SJSA1 (cell line): ENCODE data around the gene SNX15. TPM values are rescaled to one million over a fixed set of nuclear protein-coding genes. Genes with fewer than 3 reads are reported as not detected.
"Not testable (repeated sequence)": the region's sequence is repeated elsewhere in the genome, so short reads cannot be mapped to it uniquely, and the experiment has no call there.

Source experiments
- DNase-seq, 2 experiments: peaks; one replicate each; pipeline ENCODE4 v3.0.0-alpha.2; 2015 to 2020; ENCODE audit warnings: low spot score in 2 of 2, low read depth in 1 of 2
- H3K27ac ChIP-seq: fragments of 250-450 bp; sonication (Bioruptor Pico); 2 replicates; pipeline ENCODE4 v1.5.1; 2020; ENCODE audit warnings: mild to moderate bottlenecking, moderate library complexity
- H3K27me3 ChIP-seq: fragments of 250-450 bp; sonication (Bioruptor Pico); replicated peaks from 2 replicates; pipeline ENCODE4 v1.5.1; 2020; ENCODE audit warnings: mild to moderate bottlenecking, moderate library complexity
- H3K36me3 ChIP-seq: fragments of 250-450 bp; sonication (Bioruptor Pico); 2 replicates; pipeline ENCODE4 v1.5.1; 2020; ENCODE audit warnings: mild to moderate bottlenecking
- H3K4me1 ChIP-seq: fragments of 250-450 bp; sonication (Bioruptor Pico); replicated peaks from 2 replicates; pipeline ENCODE4 v1.6.1; 2021; ENCODE audit warnings: mild to moderate bottlenecking
- H3K4me3 ChIP-seq: fragments of 250-450 bp; sonication (Bioruptor Pico); 2 replicates; pipeline ENCODE4 v1.5.1; 2020; ENCODE audit warnings: mild to moderate bottlenecking
- H3K9me3 ChIP-seq: fragments of 250-450 bp; sonication (Bioruptor Pico); replicated peaks from 2 replicates; pipeline ENCODE4 v1.5.1; 2020; ENCODE audit warnings: mild to moderate bottlenecking
- total RNA-seq: library from RNA; depleted of rRNA; stranded (reverse); fragments of >200 nt; shearing (Covaris generic); gene quantifications from 2 replicates; pipeline ENCODE4 v1.2.3, GENCODE V29; 2014

Gene SNX15
- total RNA-seq, 1 experiment from 2014 or later, result 36.9 TPM

- DNase-seq, result no peak
- H3K27me3 ChIP-seq, result no peaks in the 10 kb centered on the region
- H3K9me3 ChIP-seq, result no peaks in the 10 kb centered on the region
- H3K4me3 ChIP-seq, result no peak overlapping the region
- no peaks in the 10 kb centered on the region for H3K36me3 ChIP-seq
- H3K27ac ChIP-seq, result no peak overlapping the region
- peaks cover 17% of the 10 kb centered on the region for H3K4me1 ChIP-seq
Observed at GRCh38 chr11:65003282-65003681, 24.0 kb upstream of the SNX15 start.

DNA sequence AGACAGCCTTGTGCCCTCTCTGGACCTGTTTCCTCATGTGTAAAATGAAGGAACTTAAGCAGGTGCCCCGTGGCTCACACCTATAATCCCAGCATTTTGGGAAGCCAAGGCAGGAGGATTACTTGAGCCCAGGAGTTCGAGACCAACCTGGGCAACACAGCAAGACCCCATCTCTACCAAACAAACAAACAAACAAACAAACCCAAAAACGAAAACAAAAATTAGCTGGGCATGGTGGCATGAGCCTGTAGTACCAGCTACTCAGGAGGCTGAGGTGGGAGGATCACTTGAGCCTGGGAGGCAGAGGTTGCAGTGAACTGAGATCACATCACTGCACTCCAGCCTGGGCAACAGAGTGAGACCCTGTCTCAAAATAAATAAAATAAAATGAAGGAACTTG, 23.3 kb upstream of the SNX15 start:
- H3K27ac ChIP-seq, H3K36me3 ChIP-seq, DNase-seq, H3K9me3 ChIP-seq, H3K4me3 ChIP-seq, H3K27me3 ChIP-seq: not testable (repeated sequence)
- H3K4me1 ChIP-seq, result peaks cover 17% of the 10 kb centered on the region

- no peak for DNase-seq
- H3K9me3 ChIP-seq, result no peaks in the 10 kb centered on the region
- no peak overlapping the region for H3K4me3 ChIP-seq
- peaks cover 20% of the 10 kb centered on the region for H3K4me1 ChIP-seq
- no peak overlapping the region for H3K27ac ChIP-seq
- no peaks in the 10 kb centered on the region for H3K27me3 ChIP-seq
- no peaks in the 10 kb centered on the region for H3K36me3 ChIP-seq
Observed at GRCh38 chr11:65008016-65008415, 19.2 kb upstream of the SNX15 start.

DNA sequence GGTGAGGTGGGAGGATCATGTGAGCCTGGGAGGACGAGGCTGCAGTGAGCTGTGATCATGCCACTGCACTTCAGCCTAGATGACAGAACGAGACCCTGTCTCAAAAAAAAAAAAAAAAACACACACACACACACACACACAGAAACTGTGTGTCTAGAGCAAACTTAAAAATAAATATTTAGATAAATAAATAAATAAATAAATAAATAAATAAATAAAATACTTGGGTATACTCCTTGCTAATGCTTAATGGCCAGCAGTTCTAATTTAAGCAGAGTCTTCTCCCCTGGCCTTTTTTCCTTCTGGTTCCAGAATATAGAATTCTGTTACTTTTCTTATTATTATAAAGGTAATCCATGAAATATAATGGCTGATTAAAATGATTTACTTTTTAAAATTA, 18.4 kb upstream of the SNX15 start:
- DNase-seq, result no peak
- Histone ChIP-seq H3K27ac (no peak overlapping the region), H3K36me3 (no peaks in the 10 kb centered on the region), H3K9me3 (no peaks in the 10 kb centered on the region), H3K4me3 (no peak overlapping the region), H3K27me3 (no peaks in the 10 kb centered on the region), H3K4me1 (peaks cover 29% of the 10 kb centered on the region)

DNA sequence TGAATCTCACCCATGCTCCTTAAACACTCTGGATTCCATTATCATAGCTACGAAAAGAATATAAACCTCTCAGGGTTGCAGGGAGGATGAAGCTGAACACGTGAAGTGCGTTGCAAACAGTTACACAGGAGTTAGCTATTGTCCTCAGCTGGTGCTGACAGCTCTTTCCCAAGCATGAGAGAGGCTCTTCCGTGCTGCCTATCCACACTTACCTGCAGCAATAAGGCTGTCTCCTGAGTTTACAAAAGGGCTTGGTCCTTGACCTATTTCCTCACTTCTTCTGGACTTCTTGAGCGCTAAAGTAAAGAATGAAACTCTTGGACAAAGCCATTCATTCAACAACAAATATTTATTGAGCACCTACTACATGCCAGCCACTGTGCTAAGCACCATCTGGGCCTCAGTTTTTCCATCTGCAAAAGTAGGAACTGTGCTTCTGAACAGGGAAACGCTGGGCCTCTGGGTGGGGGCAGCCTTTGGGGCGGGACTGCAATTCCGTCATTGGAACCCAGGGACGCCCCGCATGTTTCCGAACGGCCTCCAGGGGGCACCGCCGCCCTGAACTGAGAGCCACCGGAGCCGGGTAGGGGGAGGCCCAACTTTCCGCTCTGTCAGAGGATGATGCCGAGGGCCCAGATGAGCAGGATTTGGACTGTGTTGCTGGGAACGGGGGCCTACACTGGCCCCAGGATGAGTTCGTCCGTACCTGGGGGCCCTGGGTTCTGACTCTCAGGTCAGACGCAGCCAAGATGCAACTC, 13.9 kb upstream of the SNX15 start:
- Histone ChIP-seq H3K9me3 (no peaks in the 10 kb centered on the region), H3K27ac (peak overlapping the region; percentile 92)
- peak; percentile 97 for DNase-seq

GRCh38 chr11:65013888-65014725, 13.1 kb upstream of the SNX15 start, which contains the start of gene ARL2:
ARL2 (plus strand) TSS chr11:65014160; CDS start chr11:65014208, 48 bp downstream.
- peak; percentile 99 for DNase-seq
- Histone ChIP-seq H3K36me3 (peaks cover 17% of the 10 kb centered on the region), H3K4me3 (peak within 1 kb of the TSS; percentile 74), H3K27me3 (no peaks in the 10 kb centered on the region), H3K27ac (peak within 1 kb of the TSS; percentile 92), H3K4me1 (peaks cover 22% of the 10 kb centered on the region), H3K9me3 (no peaks in the 10 kb centered on the region)

More for the DNA sequence above, 13.9 kb upstream of the SNX15 start:
- Histone ChIP-seq H3K36me3 (peaks cover 10% of the 10 kb centered on the region), H3K27me3 (no peaks in the 10 kb centered on the region), H3K4me3 (peak overlapping the region; percentile 74), H3K4me1 (peaks cover 22% of the 10 kb centered on the region)

GRCh38 chr11:65014726-65015227, 12.5 kb upstream of the SNX15 start:
- peaks cover 22% of the 10 kb centered on the region for H3K4me1 ChIP-seq
- H3K36me3 ChIP-seq, result peaks cover 20% of the 10 kb centered on the region
- H3K27me3 ChIP-seq, result no peaks in the 10 kb centered on the region
- H3K4me3 ChIP-seq, result peak overlapping the region; percentile 74
- H3K9me3 ChIP-seq, result no peaks in the 10 kb centered on the region
- no peak for DNase-seq
- H3K27ac ChIP-seq, result peak overlapping the region; percentile 92

DNA sequence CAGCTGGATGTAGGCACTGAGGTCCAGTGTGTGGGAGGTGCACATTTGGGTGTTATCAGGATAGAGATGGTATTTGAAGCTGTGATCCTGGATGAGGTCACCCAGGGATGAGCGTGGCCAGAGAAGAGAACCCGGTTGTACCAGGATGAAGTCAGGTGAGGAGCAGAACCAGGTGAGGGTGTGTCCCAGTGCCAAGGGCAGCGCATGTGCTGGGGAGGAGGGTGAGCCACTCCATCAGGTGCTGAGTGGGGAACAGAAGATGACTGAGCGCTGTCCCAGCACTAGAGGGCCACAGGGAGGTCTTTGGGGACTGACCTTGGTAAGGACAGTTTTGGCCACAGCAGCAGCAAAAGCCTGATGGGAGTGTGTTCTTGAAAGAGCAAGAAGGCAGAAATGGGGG, 10.5 kb upstream of the SNX15 start:
- Histone ChIP-seq H3K27ac (no peak overlapping the region), H3K4me3 (no peak overlapping the region), H3K4me1 (peaks cover 22% of the 10 kb centered on the region), H3K9me3 (no peaks in the 10 kb centered on the region), H3K36me3 (peaks cover 31% of the 10 kb centered on the region), H3K27me3 (no peaks in the 10 kb centered on the region)
- no peak for DNase-seq

GRCh38 chr11:65017937-65018336, 9.3 kb upstream of the SNX15 start:
- H3K36me3 ChIP-seq, result peaks cover 31% of the 10 kb centered on the region
- DNase-seq, result no peak
- H3K27me3 ChIP-seq, result no peaks in the 10 kb centered on the region
- peaks cover 19% of the 10 kb centered on the region for H3K4me1 ChIP-seq
- H3K27ac ChIP-seq, result no peak overlapping the region
- H3K4me3 ChIP-seq, result no peak overlapping the region
- no peaks in the 10 kb centered on the region for H3K9me3 ChIP-seq

GRCh38 chr11:65019824-65020223, 7.4 kb upstream of the SNX15 start:
- no peak overlapping the region for H3K27ac ChIP-seq
- H3K9me3 ChIP-seq, result no peaks in the 10 kb centered on the region
- no peaks in the 10 kb centered on the region for H3K27me3 ChIP-seq
- no peak overlapping the region for H3K4me3 ChIP-seq
- peaks cover 25% of the 10 kb centered on the region for H3K36me3 ChIP-seq
- H3K4me1 ChIP-seq, result peaks cover 3% of the 10 kb centered on the region
- no peak for DNase-seq

- DNase-seq, result no peak
- H3K9me3 ChIP-seq, result no peaks in the 10 kb centered on the region
- H3K27ac ChIP-seq, result no peak overlapping the region
- no peaks in the 10 kb centered on the region for H3K27me3 ChIP-seq
- no peak overlapping the region for H3K4me3 ChIP-seq
- H3K4me1 ChIP-seq, result no peaks in the 10 kb centered on the region
- H3K36me3 ChIP-seq, result peaks cover 25% of the 10 kb centered on the region
Observed at GRCh38 chr11:65021003-65021402, 6.2 kb upstream of the SNX15 start.

GRCh38 chr11:65021509-65021908, 5.7 kb upstream of the SNX15 start:
- Histone ChIP-seq H3K4me3 (no peak overlapping the region), H3K27ac (no peak overlapping the region), H3K36me3 (peaks cover 24% of the 10 kb centered on the region), H3K4me1 (peaks cover under 1% of the 10 kb centered on the region; the same call in 1 of the 2 replicates), H3K9me3 (no peaks in the 10 kb centered on the region), H3K27me3 (no peaks in the 10 kb centered on the region)
- no peak for DNase-seq

GRCh38 chr11:65023502-65023901, 3.7 kb upstream of the SNX15 start:
- peaks cover 19% of the 10 kb centered on the region for H3K36me3 ChIP-seq
- H3K4me1 ChIP-seq, result peaks cover 12% of the 10 kb centered on the region
- H3K27me3 ChIP-seq, DNase-seq, H3K4me3 ChIP-seq, H3K27ac ChIP-seq, H3K9me3 ChIP-seq: not testable (repeated sequence)

DNA sequence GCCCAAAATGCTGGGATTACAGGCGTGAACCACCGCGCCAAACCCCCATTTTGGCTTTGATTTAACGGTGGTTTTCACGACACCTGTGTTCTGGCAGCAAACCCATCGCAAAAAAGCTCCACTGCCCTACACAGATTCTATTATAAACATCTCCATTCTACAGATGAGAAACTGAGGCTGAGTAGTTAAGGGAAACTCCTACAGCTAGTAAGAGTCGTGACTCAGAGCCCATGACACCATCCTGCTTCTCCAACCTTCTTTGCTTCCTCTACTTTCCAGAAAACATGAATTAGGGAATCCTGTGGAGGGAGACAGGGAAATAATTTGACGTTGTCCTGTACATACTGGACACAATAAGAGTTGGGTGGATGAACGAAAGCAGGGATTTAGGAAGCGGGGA, 429 bp upstream of the SNX15 start:
- Histone ChIP-seq H3K9me3 (no peaks in the 10 kb centered on the region), H3K36me3 (no peaks in the 10 kb centered on the region; the same call in 1 of the 2 replicates), H3K27me3 (no peaks in the 10 kb centered on the region), H3K4me3 (peak overlapping the region; percentile 52), H3K27ac (0 out of 2 replicates have a peak overlapping the region, but pooled peaks have one; percentile 1), H3K4me1 (peaks cover 12% of the 10 kb centered on the region)
- DNase-seq, result no peak
